OCI-LY3 (cell line): Measurements from ENCODE around the gene ADAMTS2.

ENCODE experiments used
- CTCF ChIP-seq: fragments of 200-600, 300-600 bp; sonication (generic); IDR thresholded peaks from 2 replicates; pipeline ENCODE4 v1.5.1; 2014; ENCODE audit warnings: antibody characterized with exemption, low read length, low read depth
- EZH2phosphoT487 ChIP-seq: fragments of 200-600 bp; shearing (Covaris generic); IDR thresholded peaks from 2 replicates; pipeline ENCODE4 v1.6.1; 2018; ENCODE audit warnings: antibody characterized with exemption, mixed run types, low read depth

GRCh38 chr5:179123109-179123426 is 222.2 kb downstream of the ADAMTS2 start:
- TF ChIP-seq CTCF (no peak), EZH2phosphoT487 (no peak)
